BJ (cell line): Measurements from ENCODE around the gene RTEL1. TPM values are rescaled to one million over a fixed set of nuclear protein-coding genes. Genes with fewer than 3 reads are reported as not detected.

Source experiments
- CTCF ChIA-PET: fragments of 350-600 bp; formaldehyde crosslinking; extraction: SDS; loops from one replicate; lab custom pipeline; 2021; ENCODE audit warnings: antibody characterized with exemption, inconsistent platforms; lab: Yijun Ruan, JAX
- POLR2A ChIA-PET: fragments of 300-600 bp; sonication (Branson Sonifier 250); formaldehyde crosslinking; extraction: SDS; loops from one replicate; lab custom pipeline; 2021; ENCODE audit warnings: antibody characterized with exemption; lab: Charles Lee
- DNase-seq: peaks from one replicate; pipeline ENCODE4 v3.0.0-alpha.2; 2011; ENCODE audit warnings: low read depth
- H3K27me3 ChIP-seq: 2 replicates; pipeline ENCODE4 v1.6.0; 2011; ENCODE audit warnings: low read length; ENCODE audit not compliant: control insufficient read depth, insufficient read depth
- H3K36me3 ChIP-seq: 2 replicates; pipeline ENCODE4 v1.5.1; 2011; ENCODE audit warnings: low read length; ENCODE audit not compliant: control insufficient read depth, insufficient read depth
- H3K4me3 ChIP-seq: 2 replicates; pipeline ENCODE4 v1.5.1; 2011; ENCODE audit warnings: low read depth, mild to moderate bottlenecking, control low read depth, low read length
- CTCF ChIP-seq: IDR thresholded peaks from 2 replicates; pipeline ENCODE4 v1.5.1; 2011; ENCODE audit warnings: low read depth, mild to moderate bottlenecking, control low read depth, inconsistent platforms, low read length, moderate library complexity; ENCODE audit not compliant: insufficient read depth
- polyA plus RNA-seq: library from polyadenylated mRNA; depleted of rRNA; stranded (reverse); fragments of >200 nt; gene quantifications from 2 replicates; pipeline ENCODE4 v1.2.3, GENCODE V29; 2011

RTEL1 gene
- polyA plus RNA-seq, 1 experiment, result 18.3 TPM

GRCh38 chr20:63653041-63653973, 4.8 kb upstream of the RTEL1 start, which contains the start of gene STMN3:
Gene STMN3 (minus strand): TSS chr20:63653424. CDS start chr20:63653345, 79 bp downstream.
- POLR2A ChIA-PET, result no interaction called here

GRCh38 chr20:63653974-63654668, 4.0 kb upstream of the RTEL1 start:
- Histone ChIP-seq H3K36me3 (no peaks in the 10 kb centered on the region), H3K27me3 (peaks cover 7% of the 10 kb centered on the region; the same call in 1 of the 2 replicates), H3K4me3 (peak overlapping the region; percentile 55)
- POLR2A ChIA-PET, result no interaction called here
- TF ChIP-seq CTCF, result no peak
- CTCF ChIA-PET, result no interaction called here
- no peak for DNase-seq

More at GRCh38 chr20:63653041-63653973, 4.8 kb upstream of the RTEL1 start, which contains the start of gene STMN3:
- Histone ChIP-seq H3K36me3 (no peaks in the 10 kb centered on the region), H3K27me3 (peaks cover 7% of the 10 kb centered on the region; the same call in 1 of the 2 replicates), H3K4me3 (peak within 1 kb of the TSS; percentile 55)
- DNase-seq, result peak; percentile 32
- CTCF ChIA-PET, result interaction anchor here (0.7 kb wide), 1 partner anchor 11 kb away, joined by 3 read pairs; no protein-coding TSS in a partner anchor
- no peak; the same call in 1 of the 2 replicates for TF ChIP-seq CTCF

GRCh38 chr20:63655249-63655648, 2.9 kb upstream of the RTEL1 start:
- ChIA-PET CTCF (no interaction called here), POLR2A (no interaction called here)
- no peak overlapping the region for H3K4me3 ChIP-seq
- no peak for TF ChIP-seq CTCF
- H3K36me3 ChIP-seq, result no peaks in the 10 kb centered on the region
- DNase-seq, result no peak
- H3K27me3 ChIP-seq, result peaks cover 7% of the 10 kb centered on the region; the same call in 1 of the 2 replicates

GRCh38 chr20:63656451-63656850, 1.7 kb upstream of the RTEL1 start:
- ChIA-PET POLR2A (no interaction called here), CTCF (no interaction called here)
- Histone ChIP-seq H3K4me3 (no peak overlapping the region), H3K27me3 (peaks cover 5% of the 10 kb centered on the region; the same call in 1 of the 2 replicates), H3K36me3 (0 out of 2 replicates have a peak, but pooled peaks cover 6% of the 10 kb centered on the region)
- no peak for DNase-seq
- no peak for TF ChIP-seq CTCF
